ENCODE results near the gene ATP2C2. TPM values are rescaled to one million over a fixed set of nuclear protein-coding genes. Genes with fewer than 3 reads are reported as not detected.

ATP2C2 gene
- total RNA-seq, 4 donors from 2014 or later: 51.7 to 133 (median 57.7) TPM

- intact Hi-C loops (cut with DNase I; ENCODE audit: low total_unique reads): no loop called here
- WGBS, 2 donors: 94 to 98% methylated on average over 8 of the region's 8 CpGs
- H3K4me3 ChIP-seq (ENCODE audit: low read depth, poor library complexity, severe bottlenecking): no peak overlapping the region
- TF ChIP-seq CTCF (IDR thresholded peaks at IDR 0.05) (no peak), POLR2A (IDR thresholded peaks at IDR 0.05) (no peak)
- no peak for DNase-seq (ENCODE audit: low spot score in 2 of 2)
Measured at GRCh38 chr16:84476401-84476800, 108.1 kb downstream of the ATP2C2 start.

- intact Hi-C loops (cut with DNase I; ENCODE audit: low total_unique reads): no loop called here
- no peak for TF ChIP-seq CTCF (IDR thresholded peaks at IDR 0.05)
- no peak for TF ChIP-seq POLR2A (IDR thresholded peaks at IDR 0.05)
- 79 to 91% methylated on average over 7 of the region's 7 CpGs for WGBS, 2 donors
- no peak for DNase-seq (ENCODE audit: low spot score in 2 of 2)
- H3K4me3 ChIP-seq (ENCODE audit: low read depth, poor library complexity, severe bottlenecking): no peak overlapping the region
Measured at GRCh38 chr16:84477661-84478060, 109.3 kb downstream of the ATP2C2 start.

- WGBS, 2 donors: 82 to 83% methylated on average over 13 of the region's 13 CpGs
- intact Hi-C loops (cut with DNase I; ENCODE audit: low total_unique reads): no loop called here
- TF ChIP-seq POLR2A (IDR thresholded peaks at IDR 0.05) (no peak), CTCF (IDR thresholded peaks at IDR 0.05) (no peak)
- no peak overlapping the region for H3K4me3 ChIP-seq (ENCODE audit: low read depth, poor library complexity, severe bottlenecking)
- DNase-seq (ENCODE audit: low spot score in 2 of 2): no peak
Measured at GRCh38 chr16:84478172-84478947, 110.0 kb downstream of the ATP2C2 start.

- no peak overlapping the region for H3K4me3 ChIP-seq (ENCODE audit: low read depth, poor library complexity, severe bottlenecking)
- no peak for DNase-seq (ENCODE audit: low spot score in 2 of 2)
- TF ChIP-seq POLR2A (IDR thresholded peaks at IDR 0.05): no peak
- TF ChIP-seq CTCF (IDR thresholded peaks at IDR 0.05): no peak
- WGBS, 2 donors: 94 to 99% methylated on average over 16 of the region's 16 CpGs
- intact Hi-C loops (cut with DNase I; ENCODE audit: low total_unique reads): loop anchor here (10.0 kb wide), 1 partner anchor 205 kb away; no protein-coding TSS in a partner anchor
Measured at GRCh38 chr16:84479716-84480450, 111.5 kb downstream of the ATP2C2 start.

- DNase-seq (ENCODE audit: low spot score in 2 of 2): peak in 1 of 2 donors; percentile 63
- 94 to 96% methylated on average over 15 to 26 of the region's 26 CpGs for WGBS, 2 donors
- H3K4me3 ChIP-seq (ENCODE audit: low read depth, poor library complexity, severe bottlenecking): no peak overlapping the region
- TF ChIP-seq POLR2A (IDR thresholded peaks at IDR 0.05) (no peak), CTCF (IDR thresholded peaks at IDR 0.05) (no peak)
- intact Hi-C loops (cut with DNase I; ENCODE audit: low total_unique reads): loop anchor here (10.0 kb wide), 1 partner anchor 206 kb away; no protein-coding TSS in a partner anchor
Measured at GRCh38 chr16:84481051-84481735, 112.9 kb downstream of the ATP2C2 start.
